IPS DF 4.7 (cell line): ENCODE data around the gene COL25A1.
"Not testable (repeated sequence)": the region's sequence is repeated elsewhere in the genome, so short reads cannot be mapped to it uniquely, and the experiment has no call there.

Experiments used
- DNase-seq: peaks from one replicate; pipeline ENCODE4 v3.0.0-alpha.2; 2013; ENCODE audit warnings: low spot score; ENCODE audit errors: extremely low read depth

COL25A1 gene

DNA sequence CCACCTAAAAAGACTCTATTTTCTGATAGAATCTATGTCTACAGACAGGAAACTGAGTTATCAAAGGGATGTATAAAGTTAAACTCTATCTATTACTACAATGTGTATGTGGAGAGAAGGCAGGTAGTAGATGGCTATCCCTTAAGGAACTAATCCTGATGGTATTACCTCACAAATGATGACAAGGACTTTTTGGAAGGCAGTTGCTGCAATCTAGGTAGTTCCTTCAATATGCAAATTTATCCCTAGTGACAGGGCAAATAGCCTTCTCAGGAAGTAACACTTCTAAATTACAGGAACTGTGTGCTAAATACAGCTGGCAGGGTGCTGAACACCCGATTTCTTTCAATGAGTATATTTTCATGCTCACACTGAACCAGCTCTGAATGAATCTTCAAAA, 177.4 kb downstream of the COL25A1 start:
- DNase-seq, result no peak

- DNase-seq, result no peak
Observed at GRCh38 chr4:109123951-109124350, 178.5 kb downstream of the COL25A1 start.

DNA sequence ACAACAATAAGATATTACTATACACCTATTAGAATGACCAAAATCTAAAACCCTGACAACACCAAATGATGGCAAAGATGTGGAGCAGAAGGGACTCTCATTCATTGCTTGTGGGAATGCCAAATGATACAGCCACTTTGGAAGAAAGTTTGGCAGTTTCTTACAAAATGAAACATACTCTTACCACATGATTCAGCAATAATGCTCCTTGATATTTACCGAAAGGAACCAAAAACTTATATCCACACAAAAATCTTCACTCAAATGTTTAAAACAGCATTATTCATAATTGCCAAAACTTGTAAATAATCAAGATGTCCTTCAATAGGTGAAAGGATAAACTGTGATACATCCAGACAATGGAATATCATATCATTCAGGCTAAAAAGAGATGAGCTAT, 180.9 kb downstream of the COL25A1 start:
- no peak for DNase-seq

- no peak for DNase-seq
Observed at GRCh38 chr4:109119852-109120251, 182.6 kb downstream of the COL25A1 start.

DNA sequence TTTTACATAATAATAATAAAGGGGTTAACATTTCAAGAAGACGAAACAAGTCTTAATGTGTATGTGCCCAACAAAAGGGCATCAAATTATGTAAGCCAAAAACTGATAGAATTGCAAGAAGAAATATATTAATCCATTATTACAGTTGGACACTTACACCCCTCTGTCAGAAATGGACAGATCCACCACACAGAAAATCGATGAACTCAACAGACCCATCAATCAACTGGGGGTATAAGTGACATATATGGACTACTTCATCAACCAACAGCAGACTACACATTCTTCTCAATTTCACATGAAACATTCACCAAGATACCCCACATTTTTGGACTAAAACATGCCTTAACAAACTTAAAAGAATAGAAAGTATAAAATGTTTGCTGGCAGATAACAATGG, 183.8 kb downstream of the COL25A1 start:
- no peak for DNase-seq

DNA sequence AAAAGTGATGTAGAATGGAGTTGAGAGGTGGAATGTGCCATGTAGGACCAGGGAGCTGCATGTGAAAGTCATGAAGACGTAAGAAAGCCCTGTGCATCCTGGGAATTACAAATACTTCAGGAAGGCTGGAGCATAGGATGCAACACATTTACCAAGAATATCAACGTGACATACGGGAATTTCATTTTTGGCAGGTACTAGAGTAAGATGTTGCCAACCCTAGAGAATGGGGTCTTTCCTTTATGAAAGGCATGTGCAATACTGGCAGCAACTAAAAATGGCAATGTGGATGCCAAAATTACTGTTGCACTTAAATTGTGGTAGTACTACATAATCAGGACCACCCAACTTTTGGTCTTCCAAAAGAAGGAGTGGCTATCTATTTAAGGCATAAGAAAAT, 188.0 kb downstream of the COL25A1 start:
- DNase-seq, result no peak

GRCh38 chr4:109113521-109113920, 188.9 kb downstream of the COL25A1 start:
- no peak for DNase-seq

- no peak for DNase-seq
Observed at GRCh38 chr4:109111031-109111430, 191.4 kb downstream of the COL25A1 start.

DNA sequence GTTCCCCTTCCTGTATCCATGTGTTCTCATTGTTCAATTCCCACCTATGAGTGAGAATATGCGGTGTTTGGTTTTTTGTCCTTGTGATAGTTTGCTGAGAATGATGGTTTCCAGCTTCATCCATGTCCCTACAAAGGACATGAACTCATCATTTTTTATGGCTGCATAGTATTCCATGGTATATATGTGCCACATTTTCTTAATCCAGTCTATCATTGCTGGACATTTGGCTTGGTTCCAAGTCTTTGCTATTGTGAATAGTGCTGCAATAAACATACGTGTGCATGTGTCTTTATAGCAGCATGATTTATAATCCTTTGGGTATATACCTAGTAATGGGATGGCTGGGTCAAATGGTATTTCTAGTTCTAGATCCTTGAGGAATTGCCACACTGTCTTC, 194.2 kb downstream of the COL25A1 start:
- DNase-seq, result not testable (repeated sequence)

- DNase-seq, result no peak
Observed at GRCh38 chr4:109094056-109094455, 208.4 kb downstream of the COL25A1 start.

GRCh38 chr4:109091727-109092409, 210.6 kb downstream of the COL25A1 start:
- no peak for DNase-seq

DNA sequence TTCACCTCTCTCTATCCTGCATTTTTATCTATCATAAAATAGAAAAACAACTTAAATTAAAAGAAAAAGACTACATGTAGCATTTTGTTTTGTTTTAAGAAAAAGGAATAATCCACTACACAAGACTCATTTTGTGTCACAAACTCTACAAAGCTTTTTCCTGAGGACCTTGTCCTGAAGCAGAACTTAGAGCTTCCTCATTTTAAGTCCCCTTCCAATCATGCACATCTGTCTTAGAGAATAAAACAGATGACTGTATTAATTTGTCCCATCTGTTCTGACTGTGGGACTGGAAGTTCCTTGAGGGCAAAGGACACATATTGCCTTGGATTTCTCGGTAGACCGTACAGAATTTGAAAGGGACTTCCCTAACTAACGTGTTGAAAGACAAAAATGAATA, 218.5 kb downstream of the COL25A1 start:
- DNase-seq, result no peak

GRCh38 chr4:109079731-109080130, 222.7 kb downstream of the COL25A1 start:
- DNase-seq, result no peak

- DNase-seq, result no peak
Observed at GRCh38 chr4:109079201-109079600, 223.3 kb downstream of the COL25A1 start.

- DNase-seq, result no peak
Observed at GRCh38 chr4:109078724-109079123, 223.7 kb downstream of the COL25A1 start.

DNA sequence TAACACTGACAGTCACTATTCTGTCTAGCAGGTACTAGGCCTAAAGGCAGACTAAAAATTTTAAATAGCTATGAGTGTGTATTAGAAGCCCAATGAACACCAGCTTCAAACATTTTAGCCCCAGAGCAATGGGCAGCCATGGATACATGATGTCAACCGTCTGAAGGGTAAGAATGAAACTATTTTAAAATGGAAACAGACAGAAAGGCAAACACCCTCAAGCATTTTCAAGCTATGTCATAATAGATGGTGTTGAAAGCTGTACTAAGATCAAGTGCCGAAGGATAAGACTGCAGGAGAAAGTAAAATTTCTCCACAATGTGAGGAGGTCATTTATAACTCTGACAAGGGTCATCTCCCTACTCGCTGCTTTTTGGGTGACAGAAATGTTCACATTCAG, 225.0 kb downstream of the COL25A1 start:
- no peak for DNase-seq

DNA sequence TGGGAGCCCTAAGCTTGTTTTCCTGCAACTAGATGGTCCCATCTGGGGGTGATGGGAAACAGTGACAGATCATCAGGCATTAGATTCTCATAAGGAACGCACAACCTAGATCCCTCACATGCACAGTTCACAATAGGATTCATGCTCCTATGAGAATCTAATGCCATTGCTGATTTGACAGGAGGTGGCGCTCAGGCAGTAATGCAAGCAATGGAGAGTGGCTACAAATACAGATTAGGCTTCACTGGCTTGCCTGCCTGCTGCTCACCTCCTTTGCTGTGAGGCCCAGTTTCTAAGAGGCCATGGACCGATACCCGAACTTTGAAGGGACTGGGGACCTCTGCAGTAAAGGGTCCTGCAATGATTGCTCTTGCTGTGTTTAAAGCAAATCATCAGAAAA, 225.7 kb downstream of the COL25A1 start:
- not testable (repeated sequence) for DNase-seq

- DNase-seq, result no peak
Observed at GRCh38 chr4:109075621-109076020, 226.8 kb downstream of the COL25A1 start.

DNA sequence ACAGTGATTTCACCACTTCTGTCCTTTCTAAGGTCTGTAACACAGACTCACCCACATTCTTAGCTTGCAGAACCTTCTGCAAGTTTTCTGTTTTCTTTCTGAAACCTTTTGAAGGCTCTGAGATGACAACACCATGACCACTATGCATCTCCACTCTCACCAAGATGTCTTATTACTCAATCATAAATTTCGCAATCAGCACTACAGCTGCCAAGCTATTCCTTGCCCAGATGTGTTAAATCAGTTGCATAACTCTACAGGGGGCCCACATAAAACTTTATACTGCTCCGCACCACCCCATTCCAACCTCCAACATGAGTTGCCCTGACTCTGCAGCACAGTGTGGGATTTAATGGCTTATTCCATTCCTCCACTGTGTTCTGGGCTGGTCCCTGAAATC, 229.9 kb downstream of the COL25A1 start:
- DNase-seq, result no peak

DNA sequence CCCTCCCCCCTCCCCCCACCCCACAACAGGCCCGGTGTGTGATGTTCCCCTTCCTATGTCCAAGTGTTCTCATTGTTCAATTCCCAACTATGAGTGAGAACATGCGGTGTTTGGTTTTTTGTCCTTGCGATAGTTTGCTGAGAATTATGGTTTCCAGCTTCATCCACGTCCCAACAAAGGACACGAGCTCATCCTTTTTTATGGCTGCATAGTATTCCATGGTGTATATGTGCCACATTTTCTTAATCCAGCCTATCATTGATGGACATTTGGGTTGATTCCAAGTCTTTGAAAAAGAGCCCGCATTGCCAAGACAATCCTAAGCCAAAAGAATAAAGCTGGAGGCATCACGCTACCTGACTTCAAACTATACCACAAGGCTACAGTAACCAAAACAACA, 231.8 kb downstream of the COL25A1 start:
- not testable (repeated sequence) for DNase-seq

GRCh38 chr4:109067508-109068235, 234.8 kb downstream of the COL25A1 start:
- no peak for DNase-seq

DNA sequence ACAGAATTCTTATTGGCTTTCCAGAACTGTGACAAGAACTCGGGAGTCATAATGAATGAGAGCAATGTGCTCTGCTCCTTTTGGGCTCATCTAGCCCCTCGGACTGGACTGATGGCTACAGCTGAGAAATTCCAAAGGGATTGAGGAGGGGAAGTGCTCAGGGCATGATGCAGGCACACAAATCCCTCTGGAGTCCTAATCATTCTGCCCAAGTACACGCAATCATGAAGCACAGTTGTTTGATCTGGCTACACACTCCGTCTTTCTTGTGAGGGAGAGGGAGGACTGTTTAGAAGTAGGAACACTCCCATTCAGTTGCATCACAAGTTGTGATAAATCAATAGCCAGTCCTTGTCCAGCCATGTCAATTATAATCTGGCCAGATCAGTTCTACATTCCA, 237.5 kb downstream of the COL25A1 start:
- DNase-seq, result no peak

DNA sequence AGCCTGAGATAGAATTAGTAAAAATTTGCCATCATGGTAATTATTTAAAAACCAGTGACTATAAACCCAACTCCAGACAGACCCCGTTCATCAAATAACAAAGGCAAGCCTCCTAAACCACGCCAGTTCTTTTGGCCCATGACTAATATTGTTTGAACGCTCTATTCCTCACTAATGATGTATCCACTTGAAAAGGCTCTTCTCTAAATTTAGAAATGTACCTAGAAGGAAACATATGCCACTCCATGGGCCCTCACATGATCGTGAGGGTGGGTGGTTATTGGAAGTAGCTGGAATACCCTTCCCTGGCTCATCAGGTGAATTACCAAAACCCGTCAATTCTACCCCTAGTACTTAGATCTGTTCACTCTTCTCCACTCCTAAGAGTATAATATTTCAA, 249.2 kb downstream of the COL25A1 start:
- DNase-seq, result no peak
